CD4-positive, alpha-beta T cell treated with Interleukin-15 for 4 hours (primary cell): ENCODE data around the gene KRTAP4-11.
"Not testable (repeated sequence)": the region's sequence is repeated elsewhere in the genome, so short reads cannot be mapped to it uniquely, and the experiment has no call there.

ENCODE experiments used
- DNase-seq: peaks from one replicate; pipeline ENCODE4 v3.0.0-alpha.2; 2020; ENCODE audit warnings: low spot score

The KRTAP4-11 gene

DNA sequence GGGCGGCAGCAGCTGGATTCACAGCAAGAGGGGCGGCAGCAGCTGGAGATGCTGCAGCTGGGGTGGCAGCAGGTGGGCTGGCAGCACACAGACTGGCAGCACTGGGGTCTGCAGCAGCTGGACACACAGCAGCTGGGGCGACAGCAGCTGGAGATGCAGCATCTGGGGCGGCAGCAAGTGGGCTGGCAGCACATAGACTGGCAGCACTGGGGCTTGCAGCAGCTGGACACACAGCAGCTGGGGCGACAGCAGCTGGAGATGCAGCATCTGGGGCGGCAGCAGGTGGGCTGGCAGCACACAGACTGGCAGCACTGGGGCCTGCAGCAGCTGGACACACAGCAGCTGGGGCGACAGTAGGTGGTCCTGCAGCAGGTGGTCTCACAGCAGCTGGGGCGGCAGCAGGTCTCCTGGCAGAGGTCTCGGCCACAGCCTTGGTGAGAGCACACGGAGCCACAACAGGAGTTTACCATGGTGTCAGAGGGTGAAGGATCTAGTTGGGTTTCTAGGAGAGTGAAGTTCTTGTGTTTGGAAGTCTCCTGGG, at the start of gene KRTAP4-11:
TSS of gene KRTAP4-11 (minus strand) at position 528 of the 541 bp plus-strand sequence. CDS start at position 470, 58 bp downstream.
- not testable (repeated sequence) for DNase-seq

DNA sequence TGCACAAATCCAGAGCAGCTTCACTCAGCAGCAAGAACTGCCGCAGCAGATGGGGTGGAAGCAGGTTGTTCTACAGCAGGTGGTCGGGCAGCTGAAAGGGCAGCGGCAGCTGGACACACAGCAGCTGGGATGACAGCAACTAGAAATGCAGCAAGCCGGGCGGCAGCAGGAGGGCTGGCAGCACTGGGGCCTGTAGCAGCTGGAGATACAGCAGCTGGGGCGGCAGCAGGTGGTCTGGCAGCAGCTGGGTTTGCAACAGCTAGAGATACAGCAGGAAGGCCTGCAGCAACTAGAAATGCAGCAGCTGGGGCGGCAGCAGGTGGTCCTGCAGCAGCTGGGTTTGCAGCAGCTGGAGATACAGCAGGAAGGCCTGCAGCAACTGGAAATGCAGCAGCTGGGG, 49.4 kb upstream of the KRTAP4-11 start:
- DNase-seq: no peak

DNA sequence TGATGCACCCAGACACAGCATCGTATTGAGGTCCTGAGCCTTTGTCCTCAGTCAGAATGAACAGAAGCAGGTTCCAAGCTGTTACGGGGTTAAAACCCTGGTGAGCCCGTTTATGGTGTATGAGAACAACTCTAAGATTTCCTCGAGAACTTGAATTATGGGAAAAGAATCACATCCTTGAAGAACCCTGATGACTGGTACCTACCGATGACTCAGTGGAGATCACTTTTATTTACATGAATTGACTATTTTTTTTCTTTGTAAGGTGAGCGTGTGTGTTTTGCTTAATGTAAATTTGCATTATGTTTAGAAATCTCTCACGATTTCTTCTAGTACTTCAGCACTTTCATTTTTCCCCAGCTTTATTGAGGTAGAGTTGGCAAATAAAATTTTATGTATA, 45.7 kb upstream of the KRTAP4-11 start:
- no peak for DNase-seq

DNA sequence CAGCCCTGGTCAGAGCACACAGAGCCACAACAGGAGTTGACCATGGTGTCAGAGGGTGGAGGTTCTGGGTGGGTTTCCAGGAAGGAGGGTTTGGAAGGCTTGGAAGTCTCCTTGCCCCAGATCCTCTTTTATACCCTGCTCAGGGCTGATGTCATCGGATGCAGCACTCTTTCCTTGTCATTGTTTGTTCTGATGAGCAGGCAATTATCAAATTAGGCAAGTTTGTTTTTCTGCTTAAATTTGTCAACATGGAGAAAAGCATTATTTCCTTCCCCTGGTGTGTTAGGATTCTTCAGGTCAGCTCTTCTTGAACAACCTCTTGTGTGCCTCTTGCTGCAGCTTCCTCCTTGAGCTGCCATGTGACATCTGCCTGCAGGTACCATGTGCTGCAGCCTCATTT, 42.5 kb upstream of the KRTAP4-11 start, which contains the start of gene KRTAP4-4:
TSS of gene KRTAP4-4 (minus strand) at position 101 of the 400 bp plus-strand sequence. CDS start at position 44, 57 bp downstream.
- no peak for DNase-seq

DNA sequence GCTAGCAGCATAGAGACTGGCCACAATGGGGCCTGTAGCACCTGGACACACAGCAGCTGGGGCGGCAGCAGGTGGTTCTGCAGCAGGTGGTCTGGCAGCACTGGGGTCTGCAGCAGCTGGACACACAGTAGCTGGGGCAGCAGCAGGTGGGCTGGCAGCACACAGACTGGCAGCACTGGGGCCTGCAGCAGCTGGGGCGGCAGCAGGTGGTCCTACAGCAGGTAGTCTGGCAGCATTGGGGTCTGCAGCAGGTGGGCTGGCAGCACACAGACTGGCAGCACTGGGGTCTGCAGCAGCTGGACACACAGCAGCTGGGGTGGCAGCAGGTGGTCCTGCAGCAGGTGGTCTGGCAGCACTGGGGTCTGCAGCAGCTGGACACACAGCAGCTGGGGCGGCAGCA, 42.0 kb upstream of the KRTAP4-11 start:
- DNase-seq: not testable (repeated sequence)

DNA sequence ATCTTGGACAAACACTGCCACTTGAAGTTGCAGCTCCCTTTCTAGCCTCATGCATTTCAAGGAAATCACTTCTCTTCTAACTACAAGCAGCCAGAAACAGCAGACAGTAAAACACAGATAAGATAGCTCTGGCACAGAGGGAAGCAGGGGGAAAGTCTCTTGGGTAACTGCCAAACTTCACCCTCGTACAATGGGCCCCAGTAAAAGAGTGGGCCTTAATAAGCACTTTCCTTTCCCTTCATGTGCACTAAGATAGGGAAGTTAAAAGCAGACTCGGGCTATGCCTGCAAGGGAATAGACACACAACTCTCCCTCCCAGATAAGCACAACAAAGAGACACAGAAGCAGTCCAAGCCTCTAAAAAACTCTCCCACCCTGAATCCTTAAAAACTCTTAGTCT, 35.7 kb upstream of the KRTAP4-11 start:
- no peak for DNase-seq

DNA sequence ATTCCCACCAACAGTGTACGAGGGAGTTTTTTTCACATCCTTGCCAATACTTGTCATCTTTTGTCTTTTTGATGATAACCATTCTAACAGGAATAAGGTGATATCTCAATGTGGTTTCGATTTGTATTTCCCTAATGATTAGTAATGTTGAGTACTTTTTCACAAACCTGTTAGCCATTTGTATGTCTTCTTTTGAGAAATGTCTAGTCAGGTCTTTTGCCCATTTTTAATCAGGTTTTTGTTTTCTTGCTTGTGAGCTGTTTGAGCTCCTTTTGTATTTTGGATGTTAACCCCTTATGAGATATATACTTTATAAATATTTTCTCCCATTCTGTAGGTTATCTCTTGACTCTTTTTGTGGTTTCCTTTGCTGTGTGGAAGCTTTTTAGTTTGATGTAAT, 33.4 kb upstream of the KRTAP4-11 start:
- no peak for DNase-seq

DNA sequence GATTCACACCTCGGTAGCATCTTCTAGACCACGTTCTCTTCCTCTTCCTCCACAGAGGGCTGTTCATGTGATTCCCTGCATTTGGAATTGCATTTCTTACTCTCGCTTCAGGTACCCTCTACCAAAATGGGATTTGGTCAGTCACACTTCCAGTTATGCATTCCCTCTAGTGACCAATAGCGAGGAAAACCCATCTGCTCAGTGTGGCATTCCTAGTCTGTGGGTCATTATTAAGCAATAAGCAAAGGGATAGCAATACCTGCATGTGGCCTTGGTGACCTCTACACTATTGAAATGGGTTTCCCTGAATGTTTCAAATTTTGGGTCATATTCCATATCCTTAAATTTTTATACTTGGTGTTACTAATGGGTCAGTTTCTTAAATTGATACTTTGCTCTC, 31.9 kb upstream of the KRTAP4-11 start:
- DNase-seq: no peak

DNA sequence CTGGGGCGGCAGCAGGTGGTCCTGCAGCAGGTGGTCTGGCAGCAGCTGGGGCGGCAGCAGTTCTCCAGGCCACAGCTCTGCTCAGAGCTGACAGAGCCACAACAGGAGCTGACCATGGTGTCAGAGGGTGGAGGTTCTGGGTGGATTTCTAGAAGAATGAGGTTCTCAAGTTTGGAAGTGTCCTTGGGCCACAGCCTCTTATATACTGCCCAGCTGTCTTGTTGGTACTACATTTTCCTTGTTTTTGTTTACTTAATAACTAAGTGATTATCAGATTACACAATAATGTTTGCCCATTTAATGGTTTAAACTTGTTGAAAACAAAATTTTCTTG, 31.4 kb upstream of the KRTAP4-11 start, which contains the start of gene KRTAP4-5:
TSS of gene KRTAP4-5 (minus strand) at position 174 of the 334 bp plus-strand sequence. CDS start at position 116, 58 bp downstream.
- DNase-seq: no peak

DNA sequence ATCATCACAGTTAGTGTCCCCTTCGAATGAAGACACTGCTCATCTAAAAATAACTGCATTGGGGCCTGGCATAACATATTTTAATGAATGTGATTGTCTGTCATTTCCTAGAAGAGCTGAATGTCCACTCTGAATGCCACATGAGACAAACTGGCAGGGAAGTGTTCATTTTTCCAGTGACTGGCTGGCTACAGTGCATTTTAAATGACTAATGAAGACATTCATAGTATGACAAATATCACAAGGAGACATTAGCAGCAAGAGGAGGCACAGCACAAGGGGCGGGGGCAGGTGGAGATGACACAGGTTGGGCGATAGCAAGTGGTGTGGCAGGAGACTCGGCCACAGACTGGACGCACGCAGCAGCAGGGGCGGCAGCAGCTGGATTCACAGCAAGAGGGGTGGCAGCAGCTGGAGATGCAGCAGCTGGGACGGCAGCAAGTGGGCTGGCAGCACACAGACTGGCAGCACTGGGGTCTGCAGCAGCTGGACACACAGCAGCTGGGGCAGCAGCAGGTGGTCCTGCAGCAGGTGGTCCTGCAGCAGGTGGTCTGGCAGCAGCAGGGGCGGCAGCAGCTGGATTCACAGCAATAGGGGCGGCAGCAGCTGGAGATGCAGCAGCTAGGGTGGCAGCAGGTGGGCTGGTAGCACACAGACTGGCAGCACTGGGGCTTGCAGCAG, 30.9 kb upstream of the KRTAP4-11 start:
- not testable (repeated sequence) for DNase-seq

DNA sequence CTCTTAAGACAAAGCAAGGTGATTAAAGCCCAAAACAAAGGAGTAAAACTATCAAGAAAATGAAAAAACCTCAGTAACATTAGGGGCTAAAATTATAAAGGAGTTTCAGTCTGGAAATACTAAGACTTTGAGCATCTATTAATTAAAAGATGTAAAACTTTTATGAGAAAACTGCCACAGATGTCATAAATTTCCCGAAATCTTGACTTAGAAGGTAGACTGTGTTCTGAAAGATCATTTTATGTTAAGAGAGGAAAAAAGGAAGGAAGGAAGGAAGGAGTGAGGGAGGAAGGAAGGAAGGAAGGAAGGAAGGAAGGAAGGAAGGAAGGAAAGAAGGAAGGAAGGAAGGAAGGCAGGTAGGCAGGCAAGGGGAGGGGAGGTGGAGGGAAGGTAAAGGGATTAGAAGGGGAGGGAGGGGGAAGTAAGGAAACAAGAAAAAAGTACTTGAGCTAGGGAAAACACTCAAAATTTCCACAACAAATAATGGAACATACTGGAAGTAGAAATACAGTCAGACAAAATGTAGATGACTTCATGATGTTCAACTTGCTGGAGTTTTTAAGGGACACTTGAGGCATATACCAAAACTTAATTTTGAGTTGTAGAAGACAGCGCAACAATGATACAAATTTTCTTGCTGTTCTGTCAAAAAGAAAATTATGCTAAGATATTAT, 29.5 kb upstream of the KRTAP4-11 start:
- no peak for DNase-seq

DNA sequence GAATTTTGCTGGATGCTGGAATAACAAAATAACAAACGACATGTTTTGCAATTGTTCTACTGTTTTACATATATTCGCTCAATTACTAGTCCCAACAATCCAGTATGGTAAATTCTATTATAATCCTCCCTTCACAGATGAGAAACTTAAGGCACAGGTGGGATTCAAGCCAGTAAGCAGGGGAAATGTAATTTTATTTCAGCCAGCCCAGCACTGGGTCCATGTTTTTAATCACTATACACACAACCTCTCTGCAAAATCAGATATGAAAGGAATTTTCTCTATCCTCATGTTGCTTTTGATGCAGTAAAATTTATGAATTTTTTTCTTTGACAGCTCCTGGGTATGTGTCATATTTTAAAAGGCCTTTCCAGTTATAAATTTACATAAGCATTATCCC, 27.1 kb upstream of the KRTAP4-11 start:
- no peak for DNase-seq

DNA sequence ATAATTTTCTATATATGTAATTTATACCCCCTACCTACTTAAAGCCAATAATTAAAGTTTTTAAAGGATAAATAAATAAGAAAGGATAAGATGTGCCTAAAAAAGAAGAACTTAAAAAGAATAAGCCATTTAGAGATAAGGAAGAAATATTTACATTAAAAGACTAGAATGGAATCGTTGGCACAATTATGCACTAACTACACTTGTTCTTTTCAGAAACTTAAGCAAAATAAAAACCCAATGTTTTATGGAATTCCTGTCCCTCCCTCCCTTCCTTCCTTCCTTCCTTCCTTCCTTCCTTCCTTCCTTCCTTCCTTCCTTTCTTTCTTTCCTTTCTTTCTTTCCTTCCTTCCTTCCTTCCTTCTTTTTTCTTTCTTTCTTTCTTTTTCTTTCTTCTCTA, 26.7 kb upstream of the KRTAP4-11 start:
- no peak for DNase-seq

DNA sequence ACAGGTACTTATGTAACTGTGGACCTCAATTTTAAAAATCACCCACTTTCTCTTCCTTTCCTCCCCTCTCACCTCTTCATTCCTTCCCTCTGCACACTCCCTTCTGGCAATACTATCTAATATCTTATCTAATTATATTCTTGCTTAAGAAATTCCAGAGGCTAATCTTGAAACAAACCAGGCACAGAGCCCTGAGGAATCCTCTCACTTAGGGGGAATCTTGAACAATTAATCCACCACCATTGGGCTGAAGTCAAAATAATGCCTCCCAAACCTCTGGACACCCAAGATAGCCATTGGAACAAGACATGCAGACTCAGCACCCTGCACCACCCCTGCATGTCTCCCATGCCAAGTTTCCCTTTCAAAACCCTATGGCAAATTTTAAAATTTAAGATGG, 23.2 kb upstream of the KRTAP4-11 start:
- no peak for DNase-seq

DNA sequence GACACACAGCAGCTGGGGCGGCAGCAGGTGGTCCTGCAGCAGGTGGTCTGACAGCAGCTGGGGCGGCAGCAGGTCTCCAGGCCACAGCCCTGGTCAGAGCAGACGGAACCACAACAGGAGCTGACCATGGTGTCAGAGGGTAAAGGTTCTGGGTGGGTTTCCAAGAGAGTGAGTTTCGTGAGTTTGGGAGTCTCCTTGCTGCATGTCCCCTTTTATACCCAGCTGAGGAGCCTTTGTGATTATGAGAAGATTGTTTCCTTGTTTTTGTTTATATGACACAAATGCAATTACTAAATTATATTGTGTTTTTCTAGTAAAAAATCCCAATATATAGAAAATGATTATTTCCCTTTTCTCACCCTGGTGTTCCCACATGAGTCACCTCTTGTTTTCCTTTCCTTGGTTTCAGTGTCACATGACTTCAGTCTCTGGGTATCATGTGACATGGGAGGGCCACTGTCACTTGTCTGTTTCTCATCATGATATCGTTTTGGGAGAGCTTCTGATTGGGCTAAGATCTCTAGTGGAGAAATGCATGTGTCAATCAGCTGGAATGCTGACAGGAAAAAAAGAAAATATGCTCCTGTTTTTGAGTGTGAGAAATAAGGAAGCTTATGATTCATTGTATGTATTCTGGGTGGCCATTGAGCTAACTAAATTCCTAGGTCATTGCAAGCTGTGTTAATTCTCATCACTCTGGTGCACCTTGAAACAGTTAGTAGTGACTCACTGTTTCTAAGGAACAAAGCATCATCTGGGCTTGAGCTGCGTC, 22.4 kb upstream of the KRTAP4-11 start, which contains the start of gene KRTAP4-6:
TSS of gene KRTAP4-6 (minus strand) at position 185 of the 772 bp plus-strand sequence. CDS start at position 128, 57 bp downstream.
- no peak for DNase-seq

DNA sequence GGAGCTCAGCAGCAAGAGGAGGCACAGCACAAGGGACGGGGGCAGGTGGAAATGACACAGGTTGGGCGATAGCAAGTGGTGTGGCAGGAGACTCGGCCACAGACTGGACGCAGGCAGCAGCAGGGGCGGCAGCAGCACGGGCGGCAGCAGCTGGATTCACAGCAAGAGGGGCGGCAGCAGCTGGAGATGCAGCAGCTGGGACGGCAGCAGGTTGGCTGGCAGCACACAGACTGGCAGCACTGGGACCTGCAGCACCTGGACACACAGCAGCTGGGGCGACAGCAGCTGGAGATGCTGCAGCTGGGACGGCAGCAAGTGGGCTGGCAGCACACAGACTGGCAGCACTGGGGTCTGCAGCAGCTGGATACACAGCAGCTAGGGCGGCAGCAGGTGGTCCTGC, 21.7 kb upstream of the KRTAP4-11 start:
- DNase-seq: not testable (repeated sequence)

DNA sequence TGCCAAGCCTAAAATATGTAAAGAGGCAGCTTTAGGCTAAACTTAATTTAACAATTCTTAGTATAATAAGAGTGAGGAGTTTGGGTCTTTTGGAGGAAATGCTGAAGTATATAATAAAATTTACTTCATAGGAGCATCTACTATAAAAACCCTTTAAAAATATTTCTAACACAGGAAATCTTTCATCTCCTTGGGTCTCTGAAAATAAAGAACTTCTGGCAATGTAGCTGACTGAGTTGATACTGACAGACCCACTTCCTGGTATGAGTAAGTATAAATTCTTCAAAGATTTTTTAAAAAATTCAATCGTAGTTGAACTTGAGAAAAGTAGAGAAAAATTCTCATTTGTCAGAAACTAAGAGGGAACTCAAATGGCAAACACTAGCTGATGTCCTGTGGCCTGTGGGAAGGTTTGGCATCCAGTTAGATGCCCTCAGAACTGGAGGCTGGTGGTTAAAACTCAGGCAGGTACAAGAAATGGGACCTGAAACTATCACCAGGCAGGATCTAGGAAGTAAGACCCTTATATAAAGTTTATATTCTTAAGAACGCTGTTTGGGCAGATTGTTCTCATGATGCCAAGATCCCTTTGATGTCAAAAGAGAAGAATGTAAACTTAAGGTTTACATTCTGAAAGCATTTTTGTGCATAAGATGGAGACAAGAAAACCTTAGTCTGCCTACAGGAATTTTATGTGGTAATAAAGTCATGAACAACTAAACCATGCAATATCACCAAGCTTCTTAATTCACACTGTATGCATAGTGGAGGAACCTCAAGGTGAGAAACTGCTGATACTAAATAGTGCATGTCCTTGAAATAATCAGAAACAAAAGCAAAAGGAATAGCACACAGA, 15.9 kb upstream of the KRTAP4-11 start:
- no peak for DNase-seq

DNA sequence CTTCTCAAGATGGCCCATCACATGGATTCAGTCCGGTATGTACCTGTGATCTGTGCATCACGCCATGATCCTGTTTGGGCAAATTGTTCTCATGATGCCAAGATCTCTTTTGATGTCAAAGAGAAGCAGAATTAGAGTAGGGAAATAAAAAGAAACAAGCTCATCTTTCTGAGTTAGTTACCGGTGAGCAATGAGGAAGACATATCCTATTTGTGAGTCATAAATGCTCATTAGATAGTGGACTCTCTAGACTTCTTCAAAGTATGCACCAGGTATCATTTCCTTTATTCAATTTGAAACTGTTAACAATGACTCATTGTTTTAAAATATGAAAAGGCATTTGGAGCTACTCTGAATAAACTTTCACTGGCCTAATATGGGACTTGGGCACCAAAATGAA, 13.8 kb upstream of the KRTAP4-11 start:
- no peak for DNase-seq

DNA sequence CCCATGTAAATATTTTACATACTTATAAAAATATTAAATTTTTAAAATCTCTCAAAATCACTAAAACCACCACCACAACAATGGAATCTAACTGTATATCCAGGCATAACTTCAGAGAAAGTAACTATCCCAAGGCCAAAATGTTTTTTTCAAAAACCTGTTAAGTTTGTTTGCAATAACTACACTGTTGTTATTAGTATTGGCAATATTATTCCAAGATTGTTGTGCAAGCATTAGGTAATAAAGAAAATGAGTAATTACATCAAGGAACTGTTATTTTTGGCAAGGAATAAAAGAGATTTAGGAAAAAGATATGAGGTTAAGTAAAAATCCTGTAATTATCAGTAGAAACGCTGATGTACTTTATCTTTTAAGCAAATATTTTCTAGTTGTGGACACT, 9.2 kb upstream of the KRTAP4-11 start:
- DNase-seq: no peak

DNA sequence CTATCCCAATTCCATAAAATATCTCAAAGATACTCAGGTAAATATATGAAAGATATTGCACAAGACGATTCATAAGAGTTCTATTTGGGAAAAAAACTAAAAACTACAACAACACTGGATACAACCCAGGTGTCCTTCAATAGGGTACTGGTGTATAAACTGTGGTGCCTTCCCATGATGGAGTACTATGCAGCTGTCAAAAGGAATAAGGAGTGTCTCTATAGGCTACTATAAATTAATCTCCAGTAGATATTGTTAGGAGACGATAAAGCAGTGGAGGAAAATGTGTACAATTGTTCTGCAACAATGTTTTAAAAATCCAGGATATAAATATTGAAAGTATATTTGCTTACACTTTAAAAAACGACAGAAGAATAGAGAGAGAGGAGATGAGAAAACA, 8.2 kb upstream of the KRTAP4-11 start:
- no peak for DNase-seq

DNA sequence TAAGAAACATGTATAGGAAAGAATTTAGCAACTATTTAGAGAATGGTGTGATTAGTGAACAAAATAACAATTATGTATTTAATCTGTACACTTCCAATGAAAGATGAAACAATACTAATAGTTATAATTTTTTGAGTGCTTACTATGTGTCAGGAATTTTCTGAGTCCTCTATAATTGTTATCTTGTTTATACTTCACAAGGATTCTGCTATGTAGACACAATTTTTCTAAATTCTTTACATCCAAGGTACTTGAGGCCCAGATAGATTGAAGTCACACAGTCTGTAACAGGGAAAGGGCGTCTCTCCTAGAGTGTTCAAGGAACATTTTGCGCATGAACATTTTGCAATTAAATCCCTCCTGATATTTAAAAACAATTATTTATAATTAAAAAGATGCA, 6.9 kb upstream of the KRTAP4-11 start:
- no peak for DNase-seq

DNA sequence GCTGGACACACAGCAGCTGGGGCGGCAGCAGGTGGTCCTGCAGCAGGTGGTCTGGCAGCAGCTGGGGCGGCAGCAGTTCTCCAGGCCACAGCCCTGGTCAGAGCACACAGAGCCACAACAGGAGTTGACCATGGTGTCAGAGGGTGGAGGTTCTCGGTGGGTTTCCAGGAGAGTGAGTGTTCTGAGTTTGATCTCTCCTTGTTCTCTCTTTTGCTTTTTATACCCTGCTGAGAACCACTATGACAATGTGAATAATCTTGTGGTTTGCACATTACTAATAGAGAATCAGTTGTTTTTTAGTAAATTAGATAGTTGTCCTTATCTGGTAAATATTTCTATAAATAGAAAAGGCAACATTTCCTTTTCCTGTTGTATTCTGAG, 5.8 kb upstream of the KRTAP4-11 start, which contains the start of gene KRTAP4-12:
TSS of gene KRTAP4-12 (minus strand) at position 192 of the 381 bp plus-strand sequence. CDS start at position 132, 60 bp downstream.
- not testable (repeated sequence) for DNase-seq
